Karpas-422 (cell line): ENCODE results near the gene MAN1A1. TPM values are rescaled to one million over a fixed set of nuclear protein-coding genes. Genes with fewer than 3 reads are reported as not detected.
A peak's percentile ranks its signal among the peaks of the same experiment; 100 is the strongest.

Experiments used
- DNase-seq: peaks from one replicate; pipeline ENCODE4 v3.0.0-alpha.2; 2015
- H2AFZ ChIP-seq: fragments of 200-600 bp; sonication (generic); 2 replicates; pipeline ENCODE4 v1.6.1; 2014; ENCODE audit warnings: antibody characterized with exemption, low read length, mixed read lengths
- H3K27ac ChIP-seq: fragments of 200-600 bp; sonication (generic); 2 replicates; pipeline ENCODE4 v1.5.1; 2014; ENCODE audit warnings: mild to moderate bottlenecking, low read length, moderate library complexity
- H3K27me3 ChIP-seq: fragments of 200-600 bp; sonication (generic); 2 replicates; pipeline ENCODE4 v1.6.1; 2014; ENCODE audit warnings: low read length, mixed read lengths
- H3K36me3 ChIP-seq: fragments of 200-600 bp; sonication (generic); 2 replicates; pipeline ENCODE4 v1.6.1; 2014; ENCODE audit warnings: low read length, mixed read lengths; ENCODE audit not compliant: insufficient read depth
- H3K4me1 ChIP-seq: fragments of 200-600 bp; sonication (generic); 2 replicates; pipeline ENCODE4 v1.6.1; 2014; ENCODE audit warnings: mild to moderate bottlenecking, low read length, mixed read lengths
- H3K4me2 ChIP-seq: fragments of 200-600 bp; sonication (generic); 2 replicates; pipeline ENCODE4 v1.6.1; 2014; ENCODE audit warnings: low read length, low read depth, mild to moderate bottlenecking; ENCODE audit not compliant: poor library complexity, severe bottlenecking
- H3K4me3 ChIP-seq: fragments of 200-600 bp; sonication (generic); 2 replicates; pipeline ENCODE4 v1.5.1; 2014; ENCODE audit warnings: mild to moderate bottlenecking, antibody characterized with exemption, low read length, mixed read lengths
- H3K79me2 ChIP-seq: fragments of 200-600 bp; sonication (generic); 2 replicates; pipeline ENCODE4 v1.6.1; 2014; ENCODE audit warnings: mild to moderate bottlenecking, low read length, mixed read lengths
- H3K9ac ChIP-seq: fragments of 200-600 bp; sonication (generic); 2 replicates; pipeline ENCODE4 v1.6.0; 2014; ENCODE audit warnings: low read length
- H3K9me2 ChIP-seq: fragments of 200-600 bp; sonication (generic), shearing (Covaris generic); replicated peaks from 2 replicates; pipeline ENCODE4 v1.6.0; 2014; ENCODE audit warnings: mild to moderate bottlenecking, low read length, moderate library complexity; ENCODE audit not compliant: insufficient read depth
- H3K9me3 ChIP-seq: fragments of 300-700, 200-600 bp; sonication (generic); 2 replicates; pipeline ENCODE4 v1.6.1; 2014; ENCODE audit warnings: low read length, mixed read lengths
- H4K20me1 ChIP-seq: fragments of 200-600 bp; sonication (generic); 2 replicates; pipeline ENCODE4 v1.6.1; 2014; ENCODE audit warnings: mild to moderate bottlenecking, antibody characterized with exemption, low read length, low read depth; ENCODE audit not compliant: insufficient read depth
- total RNA-seq: library from RNA; depleted of rRNA; stranded (reverse); fragments of >200 nt; shearing (Covaris generic); gene quantifications from 2 replicates; pipeline ENCODE4 v1.2.3, GENCODE V29; 2014; ENCODE audit warnings: low replicate concordance

MAN1A1 gene
- total RNA-seq, 1 experiment from 2014 or later, result 0.48 TPM

DNA sequence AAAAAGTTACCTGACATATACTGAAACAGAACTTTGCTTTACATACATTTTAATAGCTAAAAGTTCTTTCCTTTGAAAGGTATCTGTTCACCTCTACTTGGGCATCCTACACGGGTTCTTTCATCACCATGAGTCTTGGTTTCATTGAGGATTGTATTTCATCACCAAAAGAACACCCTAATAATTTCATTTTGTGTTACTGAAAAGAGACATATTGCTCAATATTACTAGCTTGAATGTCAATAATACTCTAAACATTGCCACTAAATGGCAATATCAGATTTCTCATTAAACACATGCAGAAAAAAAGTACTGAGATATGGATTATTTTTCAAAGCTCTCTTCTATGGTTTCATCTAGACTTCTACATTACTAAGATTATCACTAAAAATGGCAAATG lies 30.8 kb downstream of the MAN1A1 start:
- no peaks in the 10 kb centered on the region for H4K20me1 ChIP-seq
- H3K27me3 ChIP-seq, result no peaks in the 10 kb centered on the region
- no peak overlapping the region for H3K27ac ChIP-seq
- no peak overlapping the region for H3K9ac ChIP-seq
- no peak overlapping the region for H3K4me3 ChIP-seq
- no peak overlapping the region for H3K4me2 ChIP-seq
- H3K4me1 ChIP-seq, result peaks cover 19% of the 10 kb centered on the region
- H3K9me2 ChIP-seq, result 0 out of 2 replicates have a peak, but pooled peaks cover 4% of the 10 kb centered on the region
- no peak for DNase-seq
- H3K9me3 ChIP-seq, result no peaks in the 10 kb centered on the region
- H3K36me3 ChIP-seq, result no peaks in the 10 kb centered on the region
- no peaks in the 10 kb centered on the region for H3K79me2 ChIP-seq
- no peak overlapping the region for H2AFZ ChIP-seq

DNA sequence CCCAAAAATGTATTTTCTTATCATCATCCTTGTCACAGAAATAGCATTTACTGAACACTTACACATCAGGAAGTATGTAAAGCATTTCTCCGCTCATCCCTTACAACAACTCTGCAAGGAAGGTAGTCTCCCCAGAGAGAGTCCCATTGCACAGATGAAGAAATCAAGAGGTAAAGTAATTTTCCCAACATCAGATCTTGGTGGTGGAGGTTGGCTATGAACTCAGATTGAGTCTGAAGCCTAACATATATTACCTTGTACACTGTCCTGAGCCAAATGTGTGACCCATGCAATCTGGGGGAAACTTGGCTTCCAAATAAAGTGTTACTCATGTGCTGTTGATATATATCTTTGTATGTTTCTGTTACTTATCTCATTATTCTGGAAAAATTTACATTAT lies 31.4 kb downstream of the MAN1A1 start:
- H3K4me2 ChIP-seq, result no peak overlapping the region
- H3K79me2 ChIP-seq, result no peaks in the 10 kb centered on the region
- 0 out of 2 replicates have a peak, but pooled peaks cover 4% of the 10 kb centered on the region for H3K9me2 ChIP-seq
- no peak overlapping the region for H2AFZ ChIP-seq
- no peaks in the 10 kb centered on the region for H3K36me3 ChIP-seq
- no peaks in the 10 kb centered on the region for H3K9me3 ChIP-seq
- H3K27ac ChIP-seq, result no peak overlapping the region
- H4K20me1 ChIP-seq, result no peaks in the 10 kb centered on the region
- no peaks in the 10 kb centered on the region for H3K27me3 ChIP-seq
- no peak for DNase-seq
- no peak overlapping the region for H3K9ac ChIP-seq
- no peak overlapping the region for H3K4me3 ChIP-seq
- H3K4me1 ChIP-seq, result peaks cover 24% of the 10 kb centered on the region

- H3K27me3 ChIP-seq, result no peaks in the 10 kb centered on the region
- H3K79me2 ChIP-seq, result no peaks in the 10 kb centered on the region
- H3K9me3 ChIP-seq, result no peaks in the 10 kb centered on the region
- H3K4me2 ChIP-seq, result no peak overlapping the region
- H3K27ac ChIP-seq, result no peak overlapping the region
- H3K4me3 ChIP-seq, result no peak overlapping the region
- no peak for DNase-seq
- no peaks in the 10 kb centered on the region for H4K20me1 ChIP-seq
- H3K9me2 ChIP-seq, result 0 out of 2 replicates have a peak, but pooled peaks cover 4% of the 10 kb centered on the region
- no peak overlapping the region for H3K9ac ChIP-seq
- no peak overlapping the region for H2AFZ ChIP-seq
- H3K4me1 ChIP-seq, result peaks cover 25% of the 10 kb centered on the region
- H3K36me3 ChIP-seq, result no peaks in the 10 kb centered on the region
These were observed 32.6 kb downstream of the MAN1A1 start for GRCh38 chr6:119317007-119317406.

DNA sequence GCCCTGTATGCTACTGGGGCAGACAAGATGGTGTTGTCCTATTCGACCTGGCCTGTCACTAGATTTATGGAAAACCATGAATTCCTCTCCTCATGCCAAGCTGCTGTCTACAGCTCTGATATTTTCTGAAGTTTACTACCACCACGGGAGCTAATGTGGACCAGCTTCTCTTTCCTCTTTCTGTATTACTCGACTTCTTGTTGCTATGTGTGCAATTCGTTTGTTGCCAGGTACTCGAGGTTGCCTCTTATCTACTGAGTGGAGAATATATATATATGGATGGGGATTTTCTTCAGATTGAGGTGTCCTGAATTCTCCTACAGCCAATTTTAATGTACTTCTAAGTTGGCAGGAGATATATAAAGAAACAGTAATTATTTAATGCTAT lies 34.7 kb downstream of the MAN1A1 start:
- H3K4me1 ChIP-seq, result peaks cover 25% of the 10 kb centered on the region
- no peak for DNase-seq
- H3K79me2 ChIP-seq, result no peaks in the 10 kb centered on the region
- peak overlapping the region; percentile 23 for H3K4me2 ChIP-seq
- H3K27ac ChIP-seq, result peak overlapping the region; percentile 42
- peak overlapping the region; percentile 73; the same call in 1 of the 2 replicates for H2AFZ ChIP-seq
- no peaks in the 10 kb centered on the region for H3K27me3 ChIP-seq
- peak overlapping the region; percentile 40; the same call in 1 of the 2 replicates for H3K9ac ChIP-seq
- H4K20me1 ChIP-seq, result no peaks in the 10 kb centered on the region
- H3K9me3 ChIP-seq, result no peaks in the 10 kb centered on the region
- H3K9me2 ChIP-seq, result 0 out of 2 replicates have a peak, but pooled peaks cover 4% of the 10 kb centered on the region
- H3K4me3 ChIP-seq, result no peak overlapping the region
- H3K36me3 ChIP-seq, result no peaks in the 10 kb centered on the region

DNA sequence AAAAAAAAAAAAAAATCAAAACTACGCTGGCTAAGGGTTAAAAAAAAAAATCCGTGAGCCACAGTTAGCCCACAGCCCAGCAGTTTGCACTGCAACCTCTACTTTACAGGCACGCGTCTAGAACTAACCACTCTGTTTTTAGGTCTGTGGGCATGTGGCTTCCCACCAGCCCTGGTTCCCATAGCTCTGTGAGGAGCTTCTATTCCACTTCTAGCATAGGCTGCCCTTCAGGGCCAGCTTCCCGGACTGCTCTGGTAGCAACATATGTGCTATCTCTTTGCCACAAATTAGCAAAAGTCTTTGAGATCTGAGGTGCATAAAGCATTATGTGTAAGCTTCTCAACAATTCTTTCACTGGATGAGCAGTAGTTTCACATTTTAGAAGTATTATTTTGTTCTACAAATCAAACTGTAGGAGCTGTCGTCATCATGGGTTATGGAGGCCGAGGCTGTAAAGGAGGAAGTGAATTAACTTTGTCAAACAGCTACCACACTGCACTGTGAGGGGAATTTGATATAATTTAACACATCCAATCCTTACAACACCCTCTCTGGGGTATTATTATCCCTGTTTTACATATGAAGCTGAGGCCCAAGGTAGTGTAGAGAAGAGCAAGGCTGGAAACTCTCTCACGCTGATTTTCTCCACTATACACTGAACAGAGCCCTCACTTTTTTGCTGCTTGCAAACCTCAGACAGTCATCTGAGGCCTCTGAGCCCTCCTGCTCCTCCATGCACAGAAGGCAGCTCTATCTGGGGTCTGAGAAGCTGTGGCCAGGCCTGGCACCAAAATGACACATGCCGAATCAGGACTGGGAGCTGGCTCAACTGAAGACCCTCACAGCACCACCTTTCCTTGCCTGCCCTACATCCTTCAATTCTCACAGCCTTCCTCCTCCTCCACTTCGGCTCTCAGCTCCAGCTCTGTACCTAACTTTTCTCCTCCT lies 35.4 kb downstream of the MAN1A1 start:
- no peaks in the 10 kb centered on the region for H3K79me2 ChIP-seq
- peak; percentile 58 for DNase-seq
- peak overlapping the region; percentile 73 for H2AFZ ChIP-seq
- H3K9ac ChIP-seq, result peak overlapping the region; percentile 40; the same call in 1 of the 2 replicates
- H3K9me3 ChIP-seq, result no peaks in the 10 kb centered on the region
- no peaks in the 10 kb centered on the region for H4K20me1 ChIP-seq
- H3K4me2 ChIP-seq, result peak overlapping the region; percentile 23
- H3K4me3 ChIP-seq, result no peak overlapping the region
- peak overlapping the region; percentile 42 for H3K27ac ChIP-seq
- H3K9me2 ChIP-seq, result 0 out of 2 replicates have a peak, but pooled peaks cover 4% of the 10 kb centered on the region
- H3K36me3 ChIP-seq, result no peaks in the 10 kb centered on the region
- H3K27me3 ChIP-seq, result no peaks in the 10 kb centered on the region
- peaks cover 25% of the 10 kb centered on the region for H3K4me1 ChIP-seq

DNA sequence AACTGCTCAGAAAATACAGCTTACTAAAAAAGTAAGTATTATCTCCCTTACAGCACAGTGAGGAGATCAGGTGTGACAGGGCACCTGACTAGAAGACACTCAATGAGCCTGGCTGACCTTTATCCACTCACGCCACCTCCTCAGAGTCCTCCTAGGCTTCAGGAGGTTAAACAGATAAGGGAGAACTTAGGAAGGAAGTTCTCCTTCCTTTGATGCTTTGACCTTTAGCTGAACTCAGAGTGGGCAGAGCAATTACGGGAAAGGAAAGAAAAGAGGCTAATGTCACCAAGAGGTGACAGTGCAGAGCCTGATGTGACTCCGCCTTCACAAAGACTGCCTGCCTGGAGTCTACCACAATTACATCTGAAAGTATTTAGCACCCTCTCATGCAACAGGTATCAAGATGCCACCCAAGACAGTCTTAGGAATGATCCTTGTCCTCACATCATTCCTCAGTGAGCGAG lies 36.7 kb downstream of the MAN1A1 start:
- Histone ChIP-seq H3K9ac (no peak overlapping the region), H3K27me3 (no peaks in the 10 kb centered on the region), H4K20me1 (no peaks in the 10 kb centered on the region), H3K27ac (no peak overlapping the region), H3K79me2 (no peaks in the 10 kb centered on the region), H3K9me2 (0 out of 2 replicates have a peak, but pooled peaks cover 4% of the 10 kb centered on the region), H3K36me3 (no peaks in the 10 kb centered on the region), H3K9me3 (no peaks in the 10 kb centered on the region), H3K4me1 (peaks cover 25% of the 10 kb centered on the region), H2AFZ (no peak overlapping the region), H3K4me2 (no peak overlapping the region), H3K4me3 (no peak overlapping the region)
- DNase-seq, result no peak

DNA sequence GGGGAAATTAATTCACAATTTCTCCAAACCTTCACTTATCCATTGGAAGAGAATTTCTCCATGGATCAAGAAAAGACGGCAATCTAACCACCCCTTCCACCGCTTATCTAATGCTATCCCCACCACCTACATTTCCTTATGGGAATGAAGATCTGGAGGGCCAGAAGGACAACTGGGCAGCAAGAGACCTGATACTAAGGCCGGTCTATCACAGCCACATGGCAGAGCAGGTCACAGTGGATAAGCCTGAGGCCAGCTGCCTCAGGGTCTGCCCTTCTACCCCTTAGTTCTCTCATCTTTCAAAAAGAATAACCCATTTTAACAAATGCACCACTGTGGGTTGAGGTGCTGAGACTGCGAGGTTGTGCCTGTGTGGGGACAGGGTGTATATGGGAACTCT lies 37.1 kb downstream of the MAN1A1 start:
- Histone ChIP-seq H3K4me3 (no peak overlapping the region), H3K9me3 (no peaks in the 10 kb centered on the region), H4K20me1 (no peaks in the 10 kb centered on the region), H3K9me2 (0 out of 2 replicates have a peak, but pooled peaks cover 3% of the 10 kb centered on the region), H3K27me3 (no peaks in the 10 kb centered on the region), H3K9ac (no peak overlapping the region), H3K4me2 (no peak overlapping the region), H2AFZ (no peak overlapping the region), H3K27ac (no peak overlapping the region), H3K36me3 (no peaks in the 10 kb centered on the region), H3K79me2 (no peaks in the 10 kb centered on the region), H3K4me1 (peaks cover 25% of the 10 kb centered on the region)
- DNase-seq, result no peak

DNA sequence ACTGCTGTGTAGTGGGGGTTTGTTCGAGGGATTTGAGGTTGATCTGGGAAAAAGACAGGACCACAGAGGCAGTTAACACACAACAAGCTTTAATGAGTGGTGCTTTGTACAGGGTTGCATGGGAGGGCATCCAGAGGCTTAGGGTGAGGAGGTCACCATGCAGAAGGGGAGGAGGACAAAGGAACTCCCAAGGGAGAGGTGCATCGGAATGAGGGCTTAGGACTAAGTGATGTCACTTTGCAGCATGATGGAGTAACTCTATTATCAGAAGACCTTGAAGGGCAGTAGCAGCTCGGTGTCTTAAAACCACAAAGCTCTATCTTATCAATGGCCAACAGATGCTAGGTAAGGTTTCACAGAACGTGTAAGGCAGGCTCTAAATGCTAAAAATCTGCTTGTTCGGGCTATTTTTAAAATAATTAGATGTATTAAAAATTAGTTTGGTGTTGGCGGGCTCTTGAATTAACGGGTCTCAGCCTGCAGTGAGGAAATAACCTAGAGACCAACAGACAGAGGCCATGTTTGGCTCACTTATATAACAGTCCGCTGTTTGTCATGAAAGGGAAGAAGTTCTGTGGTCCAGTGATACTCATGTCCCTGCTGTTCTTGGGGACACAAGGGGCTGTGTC lies 37.9 kb downstream of the MAN1A1 start:
- Histone ChIP-seq H4K20me1 (no peaks in the 10 kb centered on the region), H3K4me1 (peaks cover 25% of the 10 kb centered on the region)

More for the DNA sequence above, 37.9 kb downstream of the MAN1A1 start:
- no peak for DNase-seq
- Histone ChIP-seq H2AFZ (no peak overlapping the region), H3K27ac (no peak overlapping the region), H3K79me2 (no peaks in the 10 kb centered on the region), H3K4me2 (no peak overlapping the region), H3K9ac (no peak overlapping the region), H3K9me2 (no peaks in the 10 kb centered on the region), H3K4me3 (no peak overlapping the region), H3K9me3 (no peaks in the 10 kb centered on the region), H3K27me3 (no peaks in the 10 kb centered on the region), H3K36me3 (no peaks in the 10 kb centered on the region)
